Omental fat pad (tissue), 4 donors: ENCODE results near the gene GPSM1. TPM values are rescaled to one million over a fixed set of nuclear protein-coding genes. Genes with fewer than 3 reads are reported as not detected.

ENCODE experiments used
- ATAC-seq: fragments of 150-250 bp; one replicate; pipeline ENCODE4 v1.9.1; 2016; ENCODE audit warnings: mild to moderate bottlenecking, moderate library complexity; ENCODE audit not compliant: low FRiP score
- DNase-seq: peaks from one replicate; pipeline ENCODE4 v3.0.0-alpha.2; 2019; ENCODE audit warnings: low spot score
- total RNA-seq, 4 donors: library from RNA; depleted of rRNA; stranded (reverse); fragments of >200 nt; gene quantifications; one replicate each; pipeline ENCODE4 v1.1.0, GENCODE V29; 2016
- TF ChIP-seq, protein P1 (sequence below), 3 donors: fragments of 450-650 bp; IDR thresholded peaks; one replicate each; pipeline ENCODE4 v1.5.1; 2016 to 2017; ENCODE audit warnings: antibody characterized with exemption in 3 of 3, mild to moderate bottlenecking in 3 of 3, moderate library complexity in 2 of 3

The GPSM1 gene
- total RNA-seq, 4 donors from 2014 or later = 5.0 to 20.5 (median 7.3) TPM

DNA sequence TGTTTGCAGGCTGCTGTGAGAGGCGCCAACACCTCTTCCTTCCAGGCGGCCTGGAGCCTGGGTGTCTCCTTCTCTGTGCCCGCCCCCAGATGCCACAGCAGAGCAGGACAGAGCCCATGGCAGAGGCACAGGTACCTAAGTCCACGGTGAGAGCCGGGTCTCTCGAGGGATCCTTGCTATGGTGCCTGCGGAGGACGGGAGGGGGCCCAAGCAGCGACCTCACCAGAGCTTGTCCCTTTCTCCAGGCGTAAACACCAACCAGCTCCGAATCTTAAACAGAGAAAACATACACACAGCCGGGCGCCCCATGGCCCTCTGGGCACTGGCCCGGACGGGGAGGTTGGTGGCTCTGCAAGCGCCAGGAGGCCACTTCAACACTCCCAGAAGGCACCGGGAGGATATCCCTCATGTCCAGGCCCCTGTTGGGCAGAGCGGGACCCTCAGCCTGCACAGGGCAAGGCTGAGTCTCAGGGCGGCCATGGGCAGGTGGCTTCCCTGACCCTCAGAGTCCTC is 35.3 kb upstream of the GPSM1 start:
- no peak for ATAC-seq
- DNase-seq = no peak
- TF ChIP-seq, protein P1, sequence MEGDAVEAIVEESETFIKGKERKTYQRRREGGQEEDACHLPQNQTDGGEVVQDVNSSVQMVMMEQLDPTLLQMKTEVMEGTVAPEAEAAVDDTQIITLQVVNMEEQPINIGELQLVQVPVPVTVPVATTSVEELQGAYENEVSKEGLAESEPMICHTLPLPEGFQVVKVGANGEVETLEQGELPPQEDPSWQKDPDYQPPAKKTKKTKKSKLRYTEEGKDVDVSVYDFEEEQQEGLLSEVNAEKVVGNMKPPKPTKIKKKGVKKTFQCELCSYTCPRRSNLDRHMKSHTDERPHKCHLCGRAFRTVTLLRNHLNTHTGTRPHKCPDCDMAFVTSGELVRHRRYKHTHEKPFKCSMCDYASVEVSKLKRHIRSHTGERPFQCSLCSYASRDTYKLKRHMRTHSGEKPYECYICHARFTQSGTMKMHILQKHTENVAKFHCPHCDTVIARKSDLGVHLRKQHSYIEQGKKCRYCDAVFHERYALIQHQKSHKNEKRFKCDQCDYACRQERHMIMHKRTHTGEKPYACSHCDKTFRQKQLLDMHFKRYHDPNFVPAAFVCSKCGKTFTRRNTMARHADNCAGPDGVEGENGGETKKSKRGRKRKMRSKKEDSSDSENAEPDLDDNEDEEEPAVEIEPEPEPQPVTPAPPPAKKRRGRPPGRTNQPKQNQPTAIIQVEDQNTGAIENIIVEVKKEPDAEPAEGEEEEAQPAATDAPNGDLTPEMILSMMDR (IDR thresholded peaks at IDR 0.05) = no peak

DNA sequence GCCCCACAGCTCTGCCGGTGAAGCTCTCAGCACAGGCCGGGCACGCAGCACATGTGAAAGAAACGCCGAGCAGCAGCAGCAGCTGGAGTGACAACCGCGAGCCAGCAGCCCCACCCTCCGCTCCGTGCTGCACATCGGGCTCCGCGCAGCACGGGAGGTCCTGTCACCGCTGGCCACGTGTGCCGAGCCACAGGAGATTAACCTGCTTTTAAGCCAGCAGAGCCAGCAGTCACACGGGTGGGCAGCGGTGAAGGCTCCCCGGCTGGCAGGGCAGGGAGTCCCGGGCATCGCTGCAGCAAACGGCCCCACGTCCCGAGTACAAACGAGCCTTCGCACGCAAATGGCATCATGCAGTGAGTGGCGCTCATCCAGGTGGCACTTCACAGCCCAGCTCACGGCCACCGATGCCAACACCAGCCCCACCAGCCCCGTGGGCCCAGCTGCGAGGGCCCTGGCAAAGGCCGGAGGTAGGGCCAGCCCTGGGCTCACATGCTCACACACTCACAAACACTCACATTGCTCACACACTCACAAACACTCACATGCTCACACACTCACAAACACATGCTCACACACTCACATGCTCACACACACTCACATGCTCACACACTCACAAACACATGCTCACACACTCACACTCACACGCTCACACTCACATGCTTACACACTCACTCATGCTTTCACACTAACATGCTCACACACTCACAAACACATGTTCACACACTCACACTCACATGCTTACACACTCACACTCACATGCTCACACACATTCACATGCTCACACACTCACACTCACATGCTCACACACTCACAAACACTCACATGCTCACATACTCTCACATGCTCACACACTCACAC is 34.5 kb upstream of the GPSM1 start:
- ATAC-seq (no peak), DNase-seq (no peak)
- TF ChIP-seq, protein P1 (IDR thresholded peaks at IDR 0.05) = no peak

DNA sequence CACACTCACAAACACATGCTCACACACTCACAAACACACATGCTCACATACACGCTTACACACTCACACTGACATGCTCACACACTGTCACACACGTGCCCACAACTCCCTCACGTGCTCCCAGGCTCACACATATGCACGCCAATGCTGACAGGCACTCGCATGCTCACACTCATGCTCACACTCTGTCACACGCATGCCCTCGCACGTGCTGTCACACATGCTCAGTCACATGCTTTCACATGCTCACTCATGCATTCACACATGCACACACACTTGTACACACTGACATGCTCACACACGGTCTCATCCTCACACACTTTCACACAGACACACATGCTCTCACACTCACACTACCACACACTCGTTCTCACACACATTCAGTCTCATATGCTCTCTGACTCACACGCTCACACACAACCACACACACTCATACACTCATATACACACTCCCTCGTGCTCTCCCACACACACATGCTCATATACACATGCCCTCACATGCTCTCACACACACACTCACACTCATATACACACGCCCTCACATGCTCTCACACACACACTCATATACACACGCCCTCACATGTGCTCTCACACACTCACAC is 33.8 kb upstream of the GPSM1 start:
- TF ChIP-seq, protein P1 (IDR thresholded peaks at IDR 0.05) = no peak
- DNase-seq = no peak
- ATAC-seq = no peak

DNA sequence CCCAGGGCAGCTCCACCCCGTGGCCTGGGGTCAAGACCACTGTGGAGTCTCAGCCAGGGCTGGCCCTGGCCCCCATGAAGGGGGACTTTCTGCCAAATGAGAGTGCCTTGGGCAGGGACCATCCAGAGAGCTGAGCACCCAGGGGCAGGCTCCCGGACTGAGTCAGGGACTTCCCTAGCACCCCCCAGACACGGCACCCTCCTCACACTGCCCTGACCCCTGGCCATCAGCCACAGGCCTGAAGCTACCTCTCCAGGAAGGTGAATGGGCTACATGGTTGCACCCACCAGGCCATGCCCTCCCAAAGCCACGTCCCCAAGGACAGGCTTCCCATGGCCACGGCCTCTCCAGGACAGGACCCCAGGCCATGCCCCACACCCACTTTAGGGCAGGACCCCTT is 32.9 kb upstream of the GPSM1 start:
- ATAC-seq (no peak), DNase-seq (no peak)
- TF ChIP-seq, protein P1 (IDR thresholded peaks at IDR 0.05) = no peak

DNA sequence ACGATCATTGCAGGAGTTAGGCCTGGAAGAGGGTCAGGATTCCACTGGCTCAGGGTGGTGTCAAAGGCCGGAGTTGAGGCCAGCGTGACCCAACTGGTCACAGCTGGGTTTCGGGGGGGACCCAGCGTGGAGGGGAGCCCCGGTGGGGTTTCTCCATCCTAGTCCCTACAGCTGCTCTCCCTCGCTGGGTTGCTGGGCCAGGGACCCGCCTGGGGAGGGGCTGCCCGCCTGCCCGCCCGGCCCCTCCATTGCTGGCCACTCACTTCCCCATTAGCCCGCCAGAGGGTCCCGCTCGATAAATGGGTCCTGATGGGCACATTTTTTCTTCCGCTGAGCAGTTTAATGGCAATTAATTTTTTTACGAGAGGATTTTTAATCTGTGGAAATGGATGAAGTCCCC is 32.3 kb upstream of the GPSM1 start:
- TF ChIP-seq, protein P1 (IDR thresholded peaks at IDR 0.05) = no peak
- DNase-seq (no peak), ATAC-seq (no peak)

DNA sequence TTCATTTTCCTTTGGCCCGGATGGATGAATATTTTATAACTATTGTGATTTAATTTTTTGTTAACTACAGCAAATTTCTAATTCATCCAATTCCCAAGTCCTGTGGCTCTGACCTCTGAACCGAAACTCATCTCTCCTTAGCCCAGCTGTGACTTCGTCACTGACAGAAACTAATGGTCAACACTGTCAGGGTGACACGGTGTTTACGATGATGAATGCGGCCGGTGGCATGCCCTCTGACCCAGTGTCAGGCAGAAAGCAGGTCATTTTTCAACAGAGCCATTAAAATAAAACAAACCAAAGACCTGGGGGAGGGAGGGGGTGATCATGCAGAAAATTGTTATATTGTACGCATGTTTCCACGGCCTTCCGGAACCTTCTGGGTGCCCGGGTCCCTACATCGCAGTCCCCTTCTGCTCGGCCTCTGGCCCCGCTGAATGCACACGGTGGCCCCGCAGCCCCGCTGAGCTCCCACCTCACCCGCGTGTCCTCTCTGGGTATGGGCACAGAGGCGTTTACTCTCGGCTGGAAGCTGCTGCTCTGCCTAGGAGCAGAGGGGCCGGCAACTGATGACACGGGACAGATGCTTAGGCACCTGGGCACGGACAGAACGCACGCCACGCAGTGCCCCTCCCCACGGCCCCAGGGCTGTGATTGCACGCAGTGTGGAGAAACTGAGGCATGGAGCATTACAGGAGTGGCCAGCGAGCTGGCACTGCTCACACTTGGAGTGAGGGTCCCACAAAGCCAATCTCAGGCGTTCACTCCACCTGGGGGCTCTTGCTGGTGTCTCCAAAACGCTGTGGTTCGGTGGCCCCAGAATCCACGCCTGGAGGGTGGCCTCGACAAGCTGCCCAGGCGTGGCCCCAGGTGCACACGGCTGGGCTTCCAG is 31.6 kb upstream of the GPSM1 start:
- TF ChIP-seq, protein P1 (IDR thresholded peaks at IDR 0.05) = no peak
- no peak for DNase-seq
- no peak for ATAC-seq
